Measurements from ENCODE around the gene CXCR3. TPM values are rescaled to one million over a fixed set of nuclear protein-coding genes. Genes with fewer than 3 reads are reported as not detected.

CXCR3 gene
- total and polyA plus RNA-seq, 10 of the 15 experiments (the other 5 are each of a cell fraction or from before 2014, with no cell fraction given) = 1.4 to 48.2 (median 15.7) TPM

DNA sequence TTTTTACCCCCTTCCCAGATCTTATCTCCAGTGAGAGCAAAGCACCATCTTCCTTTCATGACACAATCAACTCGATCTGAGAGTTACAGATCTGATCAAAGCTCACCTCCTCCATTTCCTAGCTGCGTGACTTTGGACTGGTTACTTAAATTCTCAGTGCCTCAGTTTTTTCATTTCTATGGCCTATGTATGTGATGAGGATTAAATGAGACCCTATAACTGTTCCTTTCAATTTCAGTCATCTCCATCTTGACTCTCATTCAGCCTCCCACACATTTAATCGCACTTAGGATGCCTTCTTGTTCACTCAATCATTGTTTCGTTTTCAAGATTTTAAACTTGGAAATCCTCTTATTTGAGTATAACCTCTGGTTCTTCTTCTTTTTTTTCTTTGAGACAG is 20.1 kb upstream of the CXCR3 start:
- TSS peak; percentile 57 for BruUV-seq (replicated peaks)
- 8% methylated on average over 4 of the region's 4 CpGs for WGBS (ENCODE audit: insufficient coverage, insufficient replicate concordance, low lambda C conversion rate, missing lambda C conversion rate)
- Histone ChIP-seq H2AFZ (ENCODE audit: control insufficient read depth, low read depth, low read length) (peak overlapping the region; percentile 2; the same call in 1 of the 2 replicates), H3K36me3 (ENCODE audit: control insufficient read depth in 2 of 2, insufficient read depth in 2 of 2, low read length in 1 of 2) (no peaks in the 10 kb centered on the region), H3K27ac (ENCODE audit: control insufficient read depth, insufficient read depth) (peak overlapping the region; percentile 83), H3K27me3 (replicated peaks in 1 of 2; ENCODE audit: control insufficient read depth in 2 of 2, insufficient read depth in 2 of 2, low read length in 1 of 2) (no peaks in the 10 kb centered on the region), H3K4me3 (0 out of 2 replicates have a peak overlapping the region, but pooled peaks have one; percentile 10), H3K9ac (ENCODE audit: control insufficient read depth, insufficient read depth, low read length) (no peak overlapping the region; the same call in 1 of the 2 replicates), H3K4me1 (ENCODE audit: control insufficient read depth, insufficient read depth, low read length) (peaks cover 16% of the 10 kb centered on the region), H4K20me1 (ENCODE audit: control insufficient read depth, insufficient read depth) (no peaks in the 10 kb centered on the region), H3K9me3 (replicated peaks; ENCODE audit: control insufficient read depth, insufficient read depth, low read length) (no peaks in the 10 kb centered on the region), H3K4me2 (ENCODE audit: control insufficient read depth, insufficient read depth) (0 out of 2 replicates have a peak overlapping the region, but pooled peaks have one; percentile 23), H3K79me2 (ENCODE audit: control insufficient read depth, insufficient read depth, low read length) (no peaks in the 10 kb centered on the region)
- ChIA-PET RAD21 (ENCODE audit: unreplicated experiment) (interaction anchor here (0.9 to 4.3 kb wide), 4 partner anchors 11 to 20 kb away, joined by 3 to 44 read pairs (median 6); partner anchors contain the start of gene CXCR3), POLR2A (interaction anchor here (0.6 kb wide), 1 partner anchor 16 kb away, joined by 4 read pairs; no protein-coding TSS in a partner anchor), SMC1A (ENCODE audit: uncharacterized antibody, unreplicated experiment) (interaction anchor here (1.0 to 8.9 kb wide), 4 partner anchors 11 to 39 kb away, joined by 3 to 119 read pairs (median 5); partner anchors contain the start of gene CXCR3), CTCF (interaction anchor here (1.2 to 2.8 kb wide), 4 partner anchors 12 to 23 kb away, joined by 4 to 16 read pairs (median 5); no protein-coding TSS in a partner anchor)
- TF ChIP-seq ZNF217 (IDR thresholded peaks at IDR 0.05) (no peak), POLR2AphosphoS5 (IDR thresholded peaks at IDR 0.05; ENCODE audit: low read length) (no peak), ATF2 (IDR thresholded peaks at IDR 0.05; ENCODE audit: low read length) (no peak), YY1 (IDR thresholded peaks at IDR 0.05; ENCODE audit: low read depth, low read length) (no peak), SUZ12 (IDR thresholded peaks at IDR 0.05; ENCODE audit: unreplicated experiment) (no peak), IKZF2 (IDR thresholded peaks at IDR 0.05) (no peak), JUNB (IDR thresholded peaks at IDR 0.05) (no peak), FOS (IDR thresholded peaks at IDR 0.05; ENCODE audit: borderline replicate concordance, extremely low read depth, insufficient read length) (no peak), MXI1 (IDR thresholded peaks at IDR 0.05; ENCODE audit: low read depth, low read length) (no peak), SIN3A (IDR thresholded peaks at IDR 0.05; ENCODE audit: low read depth, low read length) (no peak), PAX5 (IDR thresholded peaks at IDR 0.05; ENCODE audit: borderline replicate concordance, low read depth, low read length) (no peak), EP300 (IDR thresholded peaks at IDR 0.05; ENCODE audit: borderline replicate concordance in 1 of 2, control insufficient read depth in 1 of 2, low read depth in 2 of 2, low read length in 2 of 2) (no peak)
- TF ChIP-seq, protein P1, sequence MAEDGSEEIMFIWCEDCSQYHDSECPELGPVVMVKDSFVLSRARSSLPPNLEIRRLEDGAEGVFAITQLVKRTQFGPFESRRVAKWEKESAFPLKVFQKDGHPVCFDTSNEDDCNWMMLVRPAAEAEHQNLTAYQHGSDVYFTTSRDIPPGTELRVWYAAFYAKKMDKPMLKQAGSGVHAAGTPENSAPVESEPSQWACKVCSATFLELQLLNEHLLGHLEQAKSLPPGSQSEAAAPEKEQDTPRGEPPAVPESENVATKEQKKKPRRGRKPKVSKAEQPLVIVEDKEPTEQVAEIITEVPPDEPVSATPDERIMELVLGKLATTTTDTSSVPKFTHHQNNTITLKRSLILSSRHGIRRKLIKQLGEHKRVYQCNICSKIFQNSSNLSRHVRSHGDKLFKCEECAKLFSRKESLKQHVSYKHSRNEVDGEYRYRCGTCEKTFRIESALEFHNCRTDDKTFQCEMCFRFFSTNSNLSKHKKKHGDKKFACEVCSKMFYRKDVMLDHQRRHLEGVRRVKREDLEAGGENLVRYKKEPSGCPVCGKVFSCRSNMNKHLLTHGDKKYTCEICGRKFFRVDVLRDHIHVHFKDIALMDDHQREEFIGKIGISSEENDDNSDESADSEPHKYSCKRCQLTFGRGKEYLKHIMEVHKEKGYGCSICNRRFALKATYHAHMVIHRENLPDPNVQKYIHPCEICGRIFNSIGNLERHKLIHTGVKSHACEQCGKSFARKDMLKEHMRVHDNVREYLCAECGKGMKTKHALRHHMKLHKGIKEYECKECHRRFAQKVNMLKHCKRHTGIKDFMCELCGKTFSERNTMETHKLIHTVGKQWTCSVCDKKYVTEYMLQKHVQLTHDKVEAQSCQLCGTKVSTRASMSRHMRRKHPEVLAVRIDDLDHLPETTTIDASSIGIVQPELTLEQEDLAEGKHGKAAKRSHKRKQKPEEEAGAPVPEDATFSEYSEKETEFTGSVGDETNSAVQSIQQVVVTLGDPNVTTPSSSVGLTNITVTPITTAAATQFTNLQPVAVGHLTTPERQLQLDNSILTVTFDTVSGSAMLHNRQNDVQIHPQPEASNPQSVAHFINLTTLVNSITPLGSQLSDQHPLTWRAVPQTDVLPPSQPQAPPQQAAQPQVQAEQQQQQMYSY (CRISPR knock-in tag; IDR thresholded peaks at IDR 0.05) = no peak
- ATAC-seq (peak; percentile 6), DNase-seq (ENCODE audit: low read depth, low spot score) (no peak), FAIRE-seq (no peak)
- in situ Hi-C loops (cut with MboI) (no loop called here), intact Hi-C loops (cut with micrococcal nuclease; ENCODE audit: unreplicated experiment) (no loop called here)
